Measurements from ENCODE around the gene SRRD. TPM values are rescaled to one million over a fixed set of nuclear protein-coding genes. Genes with fewer than 3 reads are reported as not detected.

SRRD gene
- total RNA-seq, 3 donors from 2014 or later = 8.8 to 17.4 (median 15.0) TPM

DNA sequence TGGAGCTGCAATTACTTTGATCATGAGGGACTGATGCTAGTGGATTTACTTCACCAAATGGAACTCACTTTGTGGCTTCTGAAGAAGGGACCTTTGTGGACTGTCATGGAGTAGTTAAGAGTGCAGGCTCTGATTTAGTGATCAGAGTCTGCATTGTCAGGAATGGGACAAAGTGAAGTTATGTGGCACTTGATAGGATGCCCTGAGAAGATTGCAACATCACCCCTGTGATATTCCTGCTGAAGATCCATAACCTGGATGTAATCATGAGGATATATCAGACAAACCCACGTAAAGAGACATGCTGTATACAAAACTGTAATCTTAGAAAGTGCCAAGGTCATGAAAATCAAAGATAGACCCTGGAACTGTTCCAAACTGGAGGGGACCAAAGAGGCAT is 30.2 kb downstream of the SRRD start:
- TF ChIP-seq, protein P1, sequence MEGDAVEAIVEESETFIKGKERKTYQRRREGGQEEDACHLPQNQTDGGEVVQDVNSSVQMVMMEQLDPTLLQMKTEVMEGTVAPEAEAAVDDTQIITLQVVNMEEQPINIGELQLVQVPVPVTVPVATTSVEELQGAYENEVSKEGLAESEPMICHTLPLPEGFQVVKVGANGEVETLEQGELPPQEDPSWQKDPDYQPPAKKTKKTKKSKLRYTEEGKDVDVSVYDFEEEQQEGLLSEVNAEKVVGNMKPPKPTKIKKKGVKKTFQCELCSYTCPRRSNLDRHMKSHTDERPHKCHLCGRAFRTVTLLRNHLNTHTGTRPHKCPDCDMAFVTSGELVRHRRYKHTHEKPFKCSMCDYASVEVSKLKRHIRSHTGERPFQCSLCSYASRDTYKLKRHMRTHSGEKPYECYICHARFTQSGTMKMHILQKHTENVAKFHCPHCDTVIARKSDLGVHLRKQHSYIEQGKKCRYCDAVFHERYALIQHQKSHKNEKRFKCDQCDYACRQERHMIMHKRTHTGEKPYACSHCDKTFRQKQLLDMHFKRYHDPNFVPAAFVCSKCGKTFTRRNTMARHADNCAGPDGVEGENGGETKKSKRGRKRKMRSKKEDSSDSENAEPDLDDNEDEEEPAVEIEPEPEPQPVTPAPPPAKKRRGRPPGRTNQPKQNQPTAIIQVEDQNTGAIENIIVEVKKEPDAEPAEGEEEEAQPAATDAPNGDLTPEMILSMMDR (IDR thresholded peaks at IDR 0.05) = no peak
- TF ChIP-seq POLR2A (IDR thresholded peaks at IDR 0.05) (no peak), POLR2AphosphoS5 (IDR thresholded peaks at IDR 0.05) (no peak)
- peaks cover 3% of the 10 kb centered on the region for H3K36me3 ChIP-seq
- H3K4me1 ChIP-seq = peaks cover 0 to 15% of the 10 kb centered on the region in 2 donors
- DNase-seq (ENCODE audit: low spot score in 2 of 2) = no peak
- H3K9me3 ChIP-seq = no peaks in the 10 kb centered on the region
- H3K4me3 ChIP-seq = no peak overlapping the region
- no peaks in the 10 kb centered on the region for H3K27me3 ChIP-seq
- H3K27ac ChIP-seq = no peak overlapping the region
- intact Hi-C loops (cut with DNase I; ENCODE audit: low total_unique reads) = no loop called here

DNA sequence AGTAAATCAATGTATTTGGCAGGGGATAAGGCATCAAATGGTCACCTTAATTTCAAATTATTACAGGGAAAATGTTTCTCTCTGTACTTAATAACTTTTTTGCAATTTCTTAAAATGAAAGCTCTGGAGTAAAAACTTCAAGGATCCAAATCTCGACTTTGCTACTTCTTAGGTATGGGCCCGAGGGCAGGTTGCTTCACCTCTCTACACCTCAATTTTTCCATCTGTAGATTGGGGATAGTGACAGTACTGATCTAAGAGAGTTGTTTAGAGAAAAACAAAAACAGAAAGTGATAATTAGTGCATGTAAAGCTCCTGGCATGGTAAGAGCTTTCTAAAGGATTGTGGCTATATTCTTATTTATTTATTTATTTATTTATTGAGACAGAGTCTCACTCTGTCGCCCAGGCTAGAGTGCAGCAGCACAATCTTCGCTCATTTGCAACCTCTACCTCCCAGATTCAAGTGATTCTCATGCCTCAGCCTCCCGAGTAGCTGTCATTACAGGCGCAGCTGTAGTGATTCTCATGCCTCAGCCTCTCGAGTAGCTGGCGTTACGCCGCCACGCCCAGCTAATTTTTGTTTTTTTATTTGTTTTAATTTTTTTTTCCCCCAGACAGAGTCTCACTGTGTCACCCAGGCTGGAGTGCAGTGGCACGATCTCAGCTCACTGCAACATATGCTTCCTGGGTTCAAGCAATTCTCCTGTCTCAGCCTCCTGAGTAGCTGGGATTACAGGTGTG is 30.9 kb downstream of the SRRD start:
- H3K4me1 ChIP-seq = peaks cover 0 to 15% of the 10 kb centered on the region in 2 donors
- intact Hi-C loops (cut with DNase I; ENCODE audit: low total_unique reads) = no loop called here
- H3K27me3 ChIP-seq = no peaks in the 10 kb centered on the region
- H3K4me3 ChIP-seq = no peak overlapping the region
- H3K27ac ChIP-seq = no peak overlapping the region
- peaks cover 3% of the 10 kb centered on the region for H3K36me3 ChIP-seq
- no peaks in the 10 kb centered on the region for H3K9me3 ChIP-seq
- DNase-seq (ENCODE audit: low spot score in 2 of 2) = no peak
- TF ChIP-seq, protein P1 (IDR thresholded peaks at IDR 0.05) = no peak
- TF ChIP-seq POLR2A (IDR thresholded peaks at IDR 0.05) (no peak), POLR2AphosphoS5 (IDR thresholded peaks at IDR 0.05) (no peak)

- intact Hi-C loops (cut with DNase I; ENCODE audit: low total_unique reads) = no loop called here
- Histone ChIP-seq H3K27ac (no peak overlapping the region), H3K9me3 (no peaks in the 10 kb centered on the region), H3K4me1 (peaks cover 0 to 12% of the 10 kb centered on the region in 2 donors), H3K4me3 (no peak overlapping the region), H3K27me3 (no peaks in the 10 kb centered on the region), H3K36me3 (no peaks in the 10 kb centered on the region)
- DNase-seq (ENCODE audit: low spot score in 2 of 2) = no peak
- no peak for TF ChIP-seq POLR2AphosphoS5 (IDR thresholded peaks at IDR 0.05)
- TF ChIP-seq, protein P1 (IDR thresholded peaks at IDR 0.05) = no peak
- no peak for TF ChIP-seq POLR2A (IDR thresholded peaks at IDR 0.05)
Observed at GRCh38 chr22:26515931-26516330, 32.3 kb downstream of the SRRD start.

DNA sequence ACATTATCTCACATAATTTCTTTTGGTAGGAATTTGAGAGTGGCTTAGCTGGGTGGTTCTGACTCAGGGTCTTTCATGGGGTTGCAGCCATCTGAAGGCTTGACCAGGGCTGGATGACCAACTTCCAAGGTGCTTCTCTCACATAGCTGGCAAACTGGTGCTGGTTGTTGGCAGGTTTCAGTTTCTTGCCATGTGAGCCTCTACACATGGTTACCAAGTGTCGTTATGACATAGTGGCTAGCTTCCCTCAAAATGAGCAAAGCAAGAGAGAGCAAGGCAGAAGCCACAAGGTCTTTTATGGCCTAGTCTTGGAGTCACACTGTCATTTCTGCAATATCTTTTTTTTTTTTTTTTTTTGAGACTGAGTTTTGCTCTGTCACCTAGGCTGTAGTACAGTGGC is 32.8 kb downstream of the SRRD start:
- Histone ChIP-seq H3K27ac (no peak overlapping the region), H3K4me1 (peaks cover 0 to 11% of the 10 kb centered on the region in 2 donors), H3K36me3 (no peaks in the 10 kb centered on the region), H3K4me3 (no peak overlapping the region), H3K27me3 (no peaks in the 10 kb centered on the region), H3K9me3 (no peaks in the 10 kb centered on the region)
- TF ChIP-seq POLR2AphosphoS5 (IDR thresholded peaks at IDR 0.05) (no peak), POLR2A (IDR thresholded peaks at IDR 0.05) (no peak)
- TF ChIP-seq, protein P1 (IDR thresholded peaks at IDR 0.05) = no peak
- DNase-seq (ENCODE audit: low spot score in 2 of 2) = no peak
- intact Hi-C loops (cut with DNase I; ENCODE audit: low total_unique reads) = no loop called here

GRCh38 chr22:26517429-26517828 is 33.8 kb downstream of the SRRD start:
- no peak overlapping the region for H3K4me3 ChIP-seq
- H3K36me3 ChIP-seq = no peaks in the 10 kb centered on the region
- intact Hi-C loops (cut with DNase I; ENCODE audit: low total_unique reads) = no loop called here
- no peaks in the 10 kb centered on the region for H3K9me3 ChIP-seq
- no peak for DNase-seq (ENCODE audit: low spot score in 2 of 2)
- H3K27me3 ChIP-seq = no peaks in the 10 kb centered on the region
- no peak for TF ChIP-seq POLR2AphosphoS5 (IDR thresholded peaks at IDR 0.05)
- TF ChIP-seq POLR2A (IDR thresholded peaks at IDR 0.05) = no peak
- peaks cover 0 to 11% of the 10 kb centered on the region in 2 donors for H3K4me1 ChIP-seq
- H3K27ac ChIP-seq = no peak overlapping the region

All from breast epithelium (tissue), 4 donors.